KMS-11 (cell line): ENCODE results near the gene GVQW3.
A peak's percentile ranks its signal among the peaks of the same experiment; 100 is the strongest.

Source experiments
- H2AFZ ChIP-seq: fragments of 200-600 bp; sonication (generic); 2 replicates; pipeline ENCODE4 v1.6.1; 2016; ENCODE audit warnings: antibody characterized with exemption, mixed run types, low read depth
- H3K27ac ChIP-seq: fragments of 200-600 bp; sonication (generic); 2 replicates; pipeline ENCODE4 v1.6.1; 2016; ENCODE audit warnings: mild to moderate bottlenecking, mixed run types
- H3K27me3 ChIP-seq: fragments of 200-600 bp; sonication (generic); 2 replicates; pipeline ENCODE4 v1.6.1; 2017; ENCODE audit warnings: mild to moderate bottlenecking, low read depth, mixed run types, moderate library complexity; ENCODE audit not compliant: insufficient read depth
- H3K36me3 ChIP-seq: fragments of 200-600 bp; sonication (generic); 2 replicates; pipeline ENCODE4 v1.6.1; 2017; ENCODE audit warnings: mild to moderate bottlenecking, mixed run types; ENCODE audit not compliant: insufficient read depth
- H3K4me1 ChIP-seq: fragments of 200-600 bp; sonication (generic); 2 replicates; pipeline ENCODE4 v1.6.1; 2016; ENCODE audit warnings: mild to moderate bottlenecking, low read depth, mixed run types; ENCODE audit not compliant: poor library complexity, severe bottlenecking
- H3K4me2 ChIP-seq: fragments of 200-600 bp; sonication (generic); 2 replicates; pipeline ENCODE4 v1.7.0; 2016; ENCODE audit warnings: mild to moderate bottlenecking, mixed run types
- H3K4me3 ChIP-seq: fragments of 200-600 bp; sonication (generic); IDR thresholded peaks from 2 replicates; pipeline ENCODE4 v1.6.1; 2017; ENCODE audit warnings: low read depth, low read length, mixed read lengths; ENCODE audit not compliant: insufficient read depth
- H3K79me2 ChIP-seq: fragments of 200-600 bp; sonication (generic); 2 replicates; pipeline ENCODE4 v1.6.1; 2016; ENCODE audit warnings: low read depth, mixed run types; ENCODE audit not compliant: insufficient read depth
- H3K9ac ChIP-seq: fragments of 200-600 bp; sonication (generic); 2 replicates; pipeline ENCODE4 v1.6.1; 2016; ENCODE audit warnings: mild to moderate bottlenecking, mixed run types
- H4K20me1 ChIP-seq: fragments of 200-600 bp; sonication (generic); 2 replicates; pipeline ENCODE4 v1.6.1; 2016; ENCODE audit warnings: mild to moderate bottlenecking, mixed run types; ENCODE audit not compliant: insufficient read depth
- CTCF ChIP-seq: fragments of 200-600 bp; sonication (generic); conservative IDR thresholded peaks from 2 replicates; pipeline ENCODE4 v1.6.1; 2017; ENCODE audit warnings: low read depth, mild to moderate bottlenecking, antibody characterized with exemption, low read length, moderate library complexity, mixed read lengths

The GVQW3 gene

DNA sequence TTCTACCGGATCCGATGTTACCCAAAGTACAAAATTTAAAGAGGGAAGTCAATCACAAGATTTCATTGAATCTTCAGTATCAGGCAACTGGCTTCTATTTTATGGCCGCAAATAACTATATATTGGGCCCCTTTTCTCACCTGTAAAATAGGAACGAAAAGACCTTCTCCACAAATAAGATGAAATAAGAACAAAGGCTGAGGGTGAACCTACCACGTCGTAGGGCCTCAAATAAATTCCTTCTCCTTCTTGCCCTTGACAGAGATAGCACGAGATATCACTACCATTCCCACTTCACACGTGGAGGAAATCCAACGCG, 62.9 kb downstream of the GVQW3 start:
- Histone ChIP-seq H3K79me2 (peaks cover 24% of the 10 kb centered on the region), H3K36me3 (no peaks in the 10 kb centered on the region), H3K27me3 (no peaks in the 10 kb centered on the region), H2AFZ (peak overlapping the region; percentile 82), H3K27ac (peak overlapping the region; percentile 83), H4K20me1 (no peaks in the 10 kb centered on the region), H3K4me3 (no peak overlapping the region), H3K4me2 (peak overlapping the region; percentile 49), H3K4me1 (peaks cover 18% of the 10 kb centered on the region), H3K9ac (peak overlapping the region; percentile 96)
- TF ChIP-seq CTCF = no peak

- H3K27me3 ChIP-seq = no peaks in the 10 kb centered on the region
- no peaks in the 10 kb centered on the region for H4K20me1 ChIP-seq
- H3K4me2 ChIP-seq = peak within 1 kb of the TSS; percentile 68
- no peak within 1 kb of the TSS for H3K4me3 ChIP-seq
- peak within 1 kb of the TSS; percentile 96 for H3K9ac ChIP-seq
- peaks cover 24% of the 10 kb centered on the region for H3K79me2 ChIP-seq
- no peak for TF ChIP-seq CTCF
- H3K4me1 ChIP-seq = peaks cover 18% of the 10 kb centered on the region
- peak within 1 kb of the TSS; percentile 83 for H3K27ac ChIP-seq
- peak within 1 kb of the TSS; percentile 82 for H2AFZ ChIP-seq
- no peaks in the 10 kb centered on the region for H3K36me3 ChIP-seq
Observed at GRCh38 chr11:76444384-76445120, 63.4 kb downstream of the GVQW3 start, which contains the start of gene EMSY. EMSY (plus strand) TSS chr11:76445018; CDS start chr11:76446939, 1,921 bp downstream.

DNA sequence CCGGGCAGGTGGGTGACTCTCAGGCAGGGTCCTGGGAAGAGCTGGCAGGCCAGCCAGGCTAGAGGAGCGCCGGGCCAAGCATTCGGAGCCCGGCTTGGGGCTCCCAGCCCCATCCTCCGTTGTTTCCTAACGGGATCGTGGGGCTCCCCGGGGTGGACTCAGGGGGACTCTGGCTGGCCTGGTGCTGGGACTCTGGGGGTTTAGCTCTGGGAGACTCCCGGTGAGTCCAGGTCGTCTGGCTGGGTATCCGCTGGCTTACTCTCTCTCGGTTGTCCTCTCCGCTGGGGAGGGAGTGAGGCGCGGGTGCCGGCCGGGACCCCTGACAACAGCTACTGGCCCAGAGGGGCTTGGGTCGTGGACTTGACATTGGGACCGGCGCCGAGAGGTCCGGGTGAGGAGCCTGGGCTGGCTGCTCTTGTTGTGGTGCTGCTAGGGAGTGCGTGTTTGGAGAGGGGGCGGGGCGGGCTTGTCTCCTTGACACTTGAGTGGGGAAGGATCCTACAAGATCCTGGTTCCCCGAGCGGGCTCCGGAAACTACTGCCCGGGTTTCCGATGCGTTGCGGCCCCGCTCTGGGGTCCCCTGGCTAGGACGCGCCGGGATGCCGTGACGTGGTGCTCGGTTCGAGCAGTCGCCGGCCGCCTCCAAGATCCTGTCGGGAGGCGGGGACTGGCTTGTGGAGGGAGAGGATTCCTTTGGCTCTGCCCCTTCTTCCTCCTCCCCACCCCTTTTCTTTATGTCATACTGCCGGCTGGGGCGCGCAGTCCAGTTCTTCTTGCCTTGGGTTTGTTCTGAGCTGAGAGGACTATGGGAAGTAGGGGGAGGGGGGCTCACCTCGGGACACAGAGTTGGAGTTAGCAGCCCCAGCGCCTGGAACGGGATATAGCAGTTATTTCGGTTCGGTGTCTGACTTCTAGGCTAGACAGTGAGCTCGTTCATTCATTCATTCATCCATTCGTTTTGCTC, 64.3 kb downstream of the GVQW3 start:
- Histone ChIP-seq H3K9ac (peak overlapping the region; percentile 96), H3K27ac (peak overlapping the region; percentile 83), H3K27me3 (no peaks in the 10 kb centered on the region), H2AFZ (peak overlapping the region; percentile 82), H4K20me1 (no peaks in the 10 kb centered on the region), H3K4me3 (no peak overlapping the region), H3K36me3 (no peaks in the 10 kb centered on the region), H3K4me1 (peaks cover 18% of the 10 kb centered on the region), H3K79me2 (peaks cover 24% of the 10 kb centered on the region), H3K4me2 (peak overlapping the region; percentile 68)
- no peak for TF ChIP-seq CTCF

DNA sequence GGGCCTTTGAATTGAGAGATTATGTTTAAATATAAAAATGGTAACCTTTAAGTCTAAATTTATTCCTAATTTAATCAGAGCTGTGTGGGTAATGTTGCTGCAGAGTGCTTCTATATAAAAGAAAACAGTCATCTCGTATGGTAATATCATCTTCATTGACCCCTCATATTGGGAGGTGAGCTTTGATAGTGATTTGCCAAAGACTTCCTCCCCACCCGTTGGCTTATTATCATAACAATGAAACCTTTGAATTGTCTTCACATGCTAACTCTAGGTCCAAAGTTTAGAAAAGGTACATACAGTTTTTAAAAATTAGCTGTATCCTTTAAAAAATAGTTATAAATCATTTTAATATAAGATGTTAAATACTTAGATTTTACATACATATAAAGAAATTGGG, 67.4 kb downstream of the GVQW3 start:
- Histone ChIP-seq H3K4me3 (no peak overlapping the region), H3K4me1 (peaks cover 11% of the 10 kb centered on the region), H3K36me3 (no peaks in the 10 kb centered on the region), H3K27me3 (no peaks in the 10 kb centered on the region), H4K20me1 (no peaks in the 10 kb centered on the region), H3K27ac (no peak overlapping the region), H2AFZ (no peak overlapping the region), H3K4me2 (no peak overlapping the region), H3K79me2 (peaks cover 18% of the 10 kb centered on the region), H3K9ac (no peak overlapping the region)
- no peak for TF ChIP-seq CTCF
